IMR-90 (cell line): Measurements from ENCODE around the gene AJM1. TPM values are rescaled to one million over a fixed set of nuclear protein-coding genes. Genes with fewer than 3 reads are reported as not detected.

Experiments used
- ATAC-seq: fragments of 200-7000 bp; cut with Tn5 transposase; 2 replicates; pipeline ENCODE4 v1.9.1; 2020; ENCODE audit warnings: low read depth, mild to moderate bottlenecking, moderate library complexity
- BruUV-seq: library from RNA; stranded (reverse); fragments of 400-500 nt; replicated peaks from 2 replicates; lab custom pipeline; 2021; lab: Mats Ljungman, UMichigan
- CTCF ChIA-PET: fragments of 300-600 bp; formaldehyde crosslinking; extraction: SDS; loops from one replicate; lab custom pipeline; 2021; ENCODE audit warnings: antibody characterized with exemption; lab: Yijun Ruan, JAX
- POLR2A ChIA-PET: fragments of 300-600 bp; sonication (Branson Sonifier 250); formaldehyde crosslinking; loops from one replicate; lab custom pipeline; 2022; ENCODE audit warnings: antibody characterized with exemption; ENCODE audit not compliant: unreplicated experiment; lab: Charles Lee
- DNase-seq: peaks from one replicate; pipeline ENCODE4 v3.0.0; 2013
- H2AFZ ChIP-seq: replicated peaks from 2 replicates; pipeline ENCODE3; 2013; ENCODE audit warnings: low read length, mild to moderate bottlenecking; ENCODE audit not compliant: poor library complexity
- H2AK5ac ChIP-seq: 2 replicates; pipeline ENCODE4 v1.6.1; 2013; ENCODE audit warnings: low read depth, low read length, inconsistent platforms
- H2AK9ac ChIP-seq: replicated peaks from 2 replicates; pipeline ENCODE3; 2013; ENCODE audit warnings: mild to moderate bottlenecking, low read depth, low read length, moderate library complexity; ENCODE audit not compliant: poor library complexity
- H2BK120ac ChIP-seq: 2 replicates; pipeline ENCODE4 v1.6.1; 2013; ENCODE audit warnings: low read depth, low read length, inconsistent platforms
- H2BK15ac ChIP-seq: 3 replicates; pipeline ENCODE4 v1.6.1; 2013; ENCODE audit warnings: low read depth, low read length, inconsistent platforms
- H2BK20ac ChIP-seq: 2 replicates; pipeline ENCODE4 v1.6.1; 2013; ENCODE audit warnings: low read depth, mild to moderate bottlenecking, inconsistent platforms, low read length, moderate library complexity
- H2BK5ac ChIP-seq: 2 replicates; pipeline ENCODE4 v1.6.1; 2013; ENCODE audit warnings: mild to moderate bottlenecking, low read depth, low read length, inconsistent platforms; ENCODE audit not compliant: poor library complexity, severe bottlenecking
- H3K14ac ChIP-seq: replicated peaks from 2 replicates; pipeline ENCODE4 v1.6.1; 2013; ENCODE audit warnings: low read depth, low read length, inconsistent platforms
- H3K18ac ChIP-seq: 2 replicates; pipeline ENCODE4 v1.6.1; 2013; ENCODE audit warnings: low read depth, low read length, control low read depth
- H3K23ac ChIP-seq: 2 replicates; pipeline ENCODE4 v1.6.1; 2013; ENCODE audit warnings: low read depth, low read length, inconsistent platforms
- H3K27ac ChIP-seq: 2 replicates; pipeline ENCODE4 v1.5.1; 2013; ENCODE audit warnings: mild to moderate bottlenecking, control low read depth, low read length; ENCODE audit not compliant: insufficient read depth
- H3K27me3 ChIP-seq: 2 replicates; pipeline ENCODE4 v1.6.1; 2013; ENCODE audit warnings: low read length; ENCODE audit not compliant: control insufficient read depth, insufficient read depth
- H3K36me3 ChIP-seq: 2 replicates; pipeline ENCODE4 v1.6.1; 2013; ENCODE audit warnings: low read length, mixed read lengths; ENCODE audit not compliant: control insufficient read depth, insufficient read depth
- H3K4ac ChIP-seq: 2 replicates; pipeline ENCODE4 v1.6.1; 2013; ENCODE audit warnings: low read depth, low read length, inconsistent platforms
- H3K4me1 ChIP-seq: 2 replicates; pipeline ENCODE4 v1.6.1; 2013; ENCODE audit warnings: low read length, mixed read lengths; ENCODE audit not compliant: control insufficient read depth, insufficient read depth
- H3K4me2 ChIP-seq: 2 replicates; pipeline ENCODE4 v1.6.1; 2013; ENCODE audit warnings: low read depth, mild to moderate bottlenecking, control low read depth, low read length, moderate library complexity
- H3K4me3 ChIP-seq: 2 replicates; pipeline ENCODE4 v1.5.1; 2013; ENCODE audit warnings: low read depth, mild to moderate bottlenecking, control low read depth, low read length, moderate library complexity; ENCODE audit not compliant: insufficient read depth
- H3K56ac ChIP-seq: 2 replicates; pipeline ENCODE4 v1.6.1; 2013; ENCODE audit warnings: low read length, inconsistent platforms; ENCODE audit not compliant: insufficient read depth; ENCODE audit errors: extremely low read depth
- H3K79me1 ChIP-seq, 2 experiments: 2 replicates each; pipeline ENCODE4 v1.6.1; 2013; ENCODE audit warnings: low read length in 2 of 2, inconsistent platforms in 1 of 2, low read depth in 1 of 2
- H3K9ac ChIP-seq: 2 replicates; pipeline ENCODE4 v1.6.1; 2013; ENCODE audit warnings: low read depth, low read length, control low read depth
- H3K9me1 ChIP-seq: 2 replicates; pipeline ENCODE4 v1.6.1; 2013; ENCODE audit warnings: low read length, inconsistent platforms; ENCODE audit not compliant: insufficient read depth
- H3K9me3 ChIP-seq: 2 replicates; pipeline ENCODE4 v1.6.1; 2013; ENCODE audit warnings: low read length; ENCODE audit not compliant: control insufficient read depth, insufficient read depth
- H4K20me1 ChIP-seq: 2 replicates; pipeline ENCODE4 v1.6.1; 2013; ENCODE audit warnings: low read length, inconsistent platforms; ENCODE audit not compliant: insufficient read depth
- H4K5ac ChIP-seq: 2 replicates; pipeline ENCODE4 v1.6.1; 2013; ENCODE audit warnings: mild to moderate bottlenecking, low read depth, low read length, control low read depth
- H4K8ac ChIP-seq, 2 experiments: 2 replicates each; pipeline ENCODE4 v1.6.1; 2013; ENCODE audit warnings: low read depth in 2 of 2, low read length in 2 of 2, control low read depth in 1 of 2, inconsistent platforms in 1 of 2
- H4K91ac ChIP-seq: 2 replicates; pipeline ENCODE4 v1.6.1; 2013; ENCODE audit warnings: low read depth, low read length, inconsistent platforms; ENCODE audit not compliant: insufficient read depth
- BHLHE40 ChIP-seq: fragments of 150-350 bp; IDR thresholded peaks from 2 replicates; pipeline ENCODE4 v1.6.1; 2016; ENCODE audit warnings: mild to moderate bottlenecking, low read depth, low read length
- CEBPB ChIP-seq: IDR thresholded peaks from 2 replicates; pipeline ENCODE4 v1.6.1; 2012; ENCODE audit warnings: low read depth, low read length, improper control_type of control experiment
- CHD1 ChIP-seq: IDR thresholded peaks from 2 replicates; pipeline ENCODE4 v1.6.1; 2012; ENCODE audit warnings: low read depth, low read length, improper control_type of control experiment
- ELK1 ChIP-seq: fragments of 150-350 bp; IDR thresholded peaks from 2 replicates; pipeline ENCODE4 v1.6.1; 2016; ENCODE audit warnings: low read depth, mild to moderate bottlenecking, low read length, moderate library complexity, borderline replicate concordance
- FOS ChIP-seq: fragments of 150-350 bp; IDR thresholded peaks from 2 replicates; pipeline ENCODE4 v1.6.1; 2016; ENCODE audit warnings: low read depth, low read length
- MAFK ChIP-seq: IDR thresholded peaks from 2 replicates; pipeline ENCODE4 v1.6.1; 2012; ENCODE audit warnings: low read depth, low read length, improper control_type of control experiment
- MAZ ChIP-seq: IDR thresholded peaks from 2 replicates; pipeline ENCODE4 v1.6.1; 2012; ENCODE audit warnings: low read depth, mild to moderate bottlenecking, low read length, improper control_type of control experiment, moderate library complexity, borderline replicate concordance
- MXI1 ChIP-seq: IDR thresholded peaks from 2 replicates; pipeline ENCODE4 v1.6.1; 2012; ENCODE audit warnings: low read depth, mild to moderate bottlenecking, low read length, moderate library complexity, borderline replicate concordance
- NFE2L2 ChIP-seq: fragments of 150-350 bp; IDR thresholded peaks from 2 replicates; pipeline ENCODE4 v1.6.1; 2016; ENCODE audit warnings: low read depth, mild to moderate bottlenecking, low read length
- POLR2A ChIP-seq: IDR thresholded peaks from 2 replicates; pipeline ENCODE4 v1.6.1; 2012; ENCODE audit warnings: mild to moderate bottlenecking, low read depth, low read length
- RAD21 ChIP-seq: IDR thresholded peaks from 2 replicates; pipeline ENCODE4 v1.6.1; 2012; ENCODE audit warnings: low read length, improper control_type of control experiment
- RCOR1 ChIP-seq: IDR thresholded peaks from 2 replicates; pipeline ENCODE4 v1.6.1; 2012; ENCODE audit warnings: mild to moderate bottlenecking, low read length, improper control_type of control experiment; ENCODE audit not compliant: insufficient replicate concordance
- RFX5 ChIP-seq: IDR thresholded peaks from 2 replicates; pipeline ENCODE4 v1.8.0; 2012; ENCODE audit warnings: low read depth, mild to moderate bottlenecking, low read length, moderate library complexity
- SMC3 ChIP-seq: fragments of 150-350 bp; IDR thresholded peaks from 2 replicates; pipeline ENCODE4 v1.6.1; 2016; ENCODE audit warnings: low read depth, mild to moderate bottlenecking, antibody characterized with exemption, low read length, moderate library complexity
- USF2 ChIP-seq: fragments of 150-350 bp; IDR thresholded peaks from 2 replicates; pipeline ENCODE4 v1.6.1; 2017; ENCODE audit warnings: mild to moderate bottlenecking, antibody characterized with exemption, low read length, low read depth
- WGBS, 2 experiments: methylation state at CpG; one replicate each; pipeline versions ENCODE4 v1.1.5 to v1.1.7; 2013; ENCODE audit warnings: missing lambda C conversion rate in 2 of 2; ENCODE audit not compliant: insufficient read length in 1 of 2; ENCODE audit errors: extremely low coverage in 2 of 2; 5-methylcytosine and 5-hydroxymethylcytosine counted together
- dilution Hi-C: fragments of 300-500 bp; cut with HindIII; formaldehyde crosslinking; loops from one replicate; pipeline ENCODE4 v1.14.3; 2018; ENCODE audit warnings: low sequenced_read_pairs; ENCODE audit not compliant: unreplicated experiment
- in situ Hi-C: fragments of 300-500 bp; cut with MboI; formaldehyde crosslinking; loops from 3 replicates; pipeline ENCODE4 v1.14.3; 2019; ENCODE audit warnings: low sequenced_read_pairs, inconsistent platforms, mixed read lengths
- intact Hi-C: fragments of 100-400 bp; cut with micrococcal nuclease; formaldehyde crosslinking; loops from 2 replicates; pipeline ENCODE4 v1.10.0; 2022
- polyA plus RNA-seq, 3 experiments: library from polyadenylated mRNA; depleted of rRNA; stranded (reverse); fragments of >200 nt; gene quantifications; 2 replicates each; pipeline ENCODE4 v1.2.3, GENCODE V29; 2012; ENCODE audit warnings: low replicate concordance in 1 of 3
- total RNA-seq: library from RNA; depleted of rRNA; stranded (reverse); fragments of >200 nt; gene quantifications from 2 replicates; pipeline ENCODE4 v1.2.3, GENCODE V29; 2012

AJM1 gene
- total and polyA plus RNA-seq, 2 of the 4 experiments (the other 2 are of a cell fraction), result 0.18 to 1.5 TPM

- CTCF ChIA-PET, result no interaction called here
- intact Hi-C loops, result no loop called here
- WGBS, 2 experiments, result 94% methylated on average over 7 of the region's 30 CpGs; no CpG with 5 or more reads in 1 of the 2 experiments
- TF ChIP-seq RFX5 (no peak), POLR2A (no peak), ELK1 (no peak), RAD21 (no peak), MAZ (no peak), MAFK (no peak), USF2 (no peak), CHD1 (no peak), FOS (no peak), SMC3 (no peak), NFE2L2 (no peak), BHLHE40 (no peak), RCOR1 (no peak), MXI1 (no peak), CEBPB (no peak)
Observed at GRCh38 chr9:136823136-136824046, 18.9 kb upstream of the AJM1 start.

More at GRCh38 chr9:136823136-136824046, 18.9 kb upstream of the AJM1 start:
- H2BK20ac ChIP-seq, result no peak overlapping the region
- dilution Hi-C loops (no loop called here), in situ Hi-C loops (no loop called here)
- no peaks in the 10 kb centered on the region for H3K9me1 ChIP-seq
- H3K9me3 ChIP-seq, result no peaks in the 10 kb centered on the region
- H2BK15ac ChIP-seq, result no peak overlapping the region
- H3K4ac ChIP-seq, result no peak overlapping the region
- H3K27ac ChIP-seq, result no peak overlapping the region
- peaks cover 29% of the 10 kb centered on the region for H3K36me3 ChIP-seq
- no peak overlapping the region for H3K23ac ChIP-seq
- no peak overlapping the region for H2BK5ac ChIP-seq
- no peaks in the 10 kb centered on the region for H3K27me3 ChIP-seq
- ATAC-seq (no peak), DNase-seq (no peak)
- no peak overlapping the region for H3K4me3 ChIP-seq
- H4K5ac ChIP-seq, result no peak overlapping the region
- no TSS peak for BruUV-seq
- no peak overlapping the region for H3K18ac ChIP-seq
- no peak overlapping the region for H2AFZ ChIP-seq
- H2AK9ac ChIP-seq, result no peak overlapping the region
- POLR2A ChIA-PET, result interaction anchor here (0.5 kb wide), 1 partner anchor 328 kb away, joined by 5 read pairs; no protein-coding TSS in a partner anchor
- peaks cover 3% of the 10 kb centered on the region; the same call in 1 of the 2 replicates for H3K4me1 ChIP-seq
- peaks cover 11 to 20% of the 10 kb centered on the region in 2 experiments for H3K79me1 ChIP-seq
- H2BK120ac ChIP-seq, result no peak overlapping the region
- H3K56ac ChIP-seq, result no peak overlapping the region
- H3K14ac ChIP-seq, result no peak overlapping the region
- no peak overlapping the region for H2AK5ac ChIP-seq
- no peak overlapping the region for H4K8ac ChIP-seq
- H3K4me2 ChIP-seq, result no peak overlapping the region
- H4K91ac ChIP-seq, result no peak overlapping the region
- no peak overlapping the region for H3K9ac ChIP-seq
- H4K20me1 ChIP-seq, result peaks cover 16% of the 10 kb centered on the region
